CD4-positive, alpha-beta T cell treated with Interleukin-21 for 1 hour (primary cell): Measurements from ENCODE around the gene MAGEA2B.
"Not testable (repeated sequence)": the region's sequence is repeated elsewhere in the genome, so short reads cannot be mapped to it uniquely, and the experiment has no call there.

Experiments
- DNase-seq: peaks from one replicate; pipeline ENCODE4 v3.0.0-alpha.2; 2020

Gene MAGEA2B, protein sequence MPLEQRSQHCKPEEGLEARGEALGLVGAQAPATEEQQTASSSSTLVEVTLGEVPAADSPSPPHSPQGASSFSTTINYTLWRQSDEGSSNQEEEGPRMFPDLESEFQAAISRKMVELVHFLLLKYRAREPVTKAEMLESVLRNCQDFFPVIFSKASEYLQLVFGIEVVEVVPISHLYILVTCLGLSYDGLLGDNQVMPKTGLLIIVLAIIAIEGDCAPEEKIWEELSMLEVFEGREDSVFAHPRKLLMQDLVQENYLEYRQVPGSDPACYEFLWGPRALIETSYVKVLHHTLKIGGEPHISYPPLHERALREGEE

GRCh38 chrX:152713815-152714787, at the start of gene MAGEA2B:
Gene MAGEA2B, plus strand, starts transcription at chrX:152714628. Its CDS starts 2,479 bp downstream, at chrX:152717107.
- DNase-seq, result not testable (repeated sequence)

DNA sequence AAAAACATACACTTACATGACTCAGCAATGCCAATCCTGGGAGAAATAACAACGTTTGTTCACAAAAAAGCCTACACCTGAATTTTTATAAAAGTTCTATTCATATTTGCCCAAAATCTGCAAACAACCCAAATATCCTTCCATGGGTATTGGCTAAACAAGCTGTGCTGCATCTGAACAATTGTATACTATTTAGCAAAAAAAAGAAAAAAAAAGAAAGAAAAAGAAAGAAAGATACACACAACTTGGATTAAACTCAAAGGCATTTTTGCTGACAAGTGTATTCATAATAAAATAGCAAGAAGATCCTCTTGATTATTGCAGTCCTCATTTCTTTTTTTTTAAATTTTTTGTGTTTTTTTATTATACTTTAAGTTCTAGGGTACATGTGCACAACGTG, 40.3 kb upstream of the MAGEA2B start:
- no peak for DNase-seq

- not testable (repeated sequence) for DNase-seq
These were observed 39.8 kb upstream of the MAGEA2B start for GRCh38 chrX:152674652-152675051.

- not testable (repeated sequence) for DNase-seq
These were observed 33.4 kb upstream of the MAGEA2B start for GRCh38 chrX:152681012-152681411.

DNA sequence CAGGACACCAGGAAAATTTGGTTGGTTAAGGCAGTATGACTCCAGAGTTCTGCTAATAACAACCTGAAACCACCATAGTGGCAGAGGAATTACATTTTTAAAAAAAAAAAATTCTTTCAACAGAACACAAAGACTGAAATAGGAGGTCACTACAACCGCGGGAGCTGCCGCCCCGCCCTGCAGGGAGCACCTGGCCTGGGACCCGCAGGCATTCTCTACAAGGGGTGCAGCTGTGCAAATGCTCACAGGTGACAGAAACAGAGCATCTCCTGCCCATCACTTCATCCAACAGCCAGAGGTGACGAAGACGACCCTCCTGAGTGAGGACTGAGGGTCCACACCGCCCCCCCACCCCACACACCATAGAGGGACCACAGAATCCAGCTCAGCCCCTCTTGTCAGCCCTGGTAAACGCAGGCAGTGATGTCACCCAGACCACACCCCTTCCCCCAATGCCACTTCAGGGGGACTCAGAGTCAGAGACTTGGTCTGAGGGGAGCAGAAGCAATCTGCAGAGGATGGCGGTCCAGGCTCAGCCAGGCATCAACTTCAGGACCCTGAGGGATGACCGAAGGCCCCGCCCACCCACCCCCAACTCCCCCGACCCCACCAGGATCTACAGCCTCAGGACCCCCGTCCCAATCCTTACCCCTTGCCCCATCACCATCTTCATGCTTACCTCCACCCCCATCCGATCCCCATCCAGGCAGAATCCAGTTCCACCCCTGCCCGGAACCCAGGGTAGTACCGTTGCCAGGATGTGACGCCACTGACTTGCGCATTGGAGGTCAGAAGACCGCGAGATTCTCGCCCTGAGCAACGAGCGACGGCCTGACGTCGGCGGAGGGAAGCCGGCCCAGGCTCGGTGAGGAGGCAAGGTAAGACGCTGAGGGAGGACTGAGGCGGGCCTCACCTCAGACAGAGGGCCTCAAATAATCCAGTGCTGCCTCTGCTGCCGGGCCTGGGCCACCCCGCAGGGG, 16.2 kb upstream of the MAGEA2B start, which contains the start of gene MAGEA3:
Gene MAGEA3, plus strand, starts transcription at position 843 of the 980 bp plus-strand sequence. CDS start 2,039 bp downstream, outside the sequence.
- DNase-seq, result not testable (repeated sequence)

DNA sequence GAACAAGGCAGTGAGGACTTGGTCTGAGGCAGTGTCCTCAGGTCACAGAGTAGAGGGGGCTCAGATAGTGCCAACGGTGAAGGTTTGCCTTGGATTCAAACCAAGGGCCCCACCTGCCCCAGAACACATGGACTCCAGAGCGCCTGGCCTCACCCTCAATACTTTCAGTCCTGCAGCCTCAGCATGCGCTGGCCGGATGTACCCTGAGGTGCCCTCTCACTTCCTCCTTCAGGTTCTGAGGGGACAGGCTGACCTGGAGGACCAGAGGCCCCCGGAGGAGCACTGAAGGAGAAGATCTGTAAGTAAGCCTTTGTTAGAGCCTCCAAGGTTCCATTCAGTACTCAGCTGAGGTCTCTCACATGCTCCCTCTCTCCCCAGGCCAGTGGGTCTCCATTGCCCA, 14.0 kb upstream of the MAGEA2B start:
- DNase-seq, result not testable (repeated sequence)

- not testable (repeated sequence) for DNase-seq
These were observed 7.9 kb upstream of the MAGEA2B start for GRCh38 chrX:152706500-152706899.

DNA sequence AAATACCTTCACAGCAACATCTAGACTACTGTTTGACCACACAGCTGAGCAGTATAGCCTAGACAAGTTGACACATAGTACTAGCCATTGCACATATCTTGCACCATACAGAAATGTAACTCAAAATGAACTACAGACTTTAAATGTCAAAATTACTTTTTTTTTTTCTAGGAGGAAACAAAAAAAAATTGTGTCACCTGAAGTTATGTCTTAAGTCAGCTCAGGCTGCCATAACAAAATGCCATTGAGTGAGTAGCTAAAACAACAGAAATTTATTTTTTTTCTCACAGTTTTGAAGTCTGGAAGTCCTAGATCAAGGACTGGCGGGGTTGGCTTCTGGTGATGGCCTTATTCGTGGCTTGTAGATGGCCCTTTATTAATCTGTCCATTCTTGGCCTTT, 5.3 kb upstream of the MAGEA2B start, which contains the start of gene CSAG2:
Gene CSAG2, minus strand, starts transcription at position 101 of the 400 bp plus-strand sequence. CDS start 161 bp downstream, outside the sequence.
- DNase-seq, result not testable (repeated sequence)

DNA sequence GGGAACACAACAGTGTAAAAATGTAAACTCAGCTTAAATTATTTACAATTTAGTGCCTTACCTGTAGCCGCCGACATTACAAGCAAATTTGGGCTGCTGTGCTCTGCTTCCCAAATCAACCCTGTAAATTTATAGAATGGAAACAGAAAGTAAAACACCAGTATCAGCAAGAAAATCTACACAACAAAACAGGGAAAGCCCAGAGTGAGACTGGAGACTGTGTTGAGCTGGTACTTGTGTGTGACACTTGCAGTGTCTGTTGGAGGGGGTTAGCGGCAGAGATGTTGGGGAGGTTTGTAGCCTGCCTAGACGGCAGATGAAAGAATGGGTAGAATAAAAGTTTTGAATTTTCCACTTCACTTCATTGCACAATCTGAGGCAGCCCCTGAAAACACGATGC, 1.2 kb upstream of the MAGEA2B start:
- not testable (repeated sequence) for DNase-seq

DNA sequence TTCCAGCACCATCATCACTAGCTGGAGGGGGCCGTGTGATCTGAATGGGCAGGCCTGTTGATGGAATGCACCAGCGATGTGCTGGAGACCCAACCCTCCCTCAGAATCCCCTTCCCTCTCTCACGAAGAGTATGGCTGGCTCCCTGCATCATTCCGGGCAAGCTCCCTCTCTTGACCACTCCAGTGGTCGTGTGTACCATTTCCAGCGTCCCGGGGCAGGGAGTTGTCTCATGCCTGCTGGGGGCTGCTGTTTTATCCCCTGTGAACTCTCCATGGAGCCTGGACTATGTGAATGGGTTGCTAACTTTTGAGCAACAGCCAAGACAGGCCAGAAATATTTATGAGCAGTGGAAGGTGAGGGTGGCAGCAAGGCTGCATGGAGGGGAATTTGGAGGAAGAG, 11.0 kb downstream of the MAGEA2B start:
- DNase-seq, result no peak

- DNase-seq, result no peak
These were observed 19.0 kb downstream of the MAGEA2B start, which contains the start of the genes CSAG1 and MAGEA12 for GRCh38 chrX:152733261-152733975. Gene CSAG1, minus strand, starts transcription at chrX:152733721. Its CDS starts 1,261 bp downstream, at chrX:152732460. Gene MAGEA12, plus strand, starts transcription at chrX:152733757. Its CDS starts 2,405 bp downstream, at chrX:152736162.

- DNase-seq, result not testable (repeated sequence)
These were observed 19.9 kb downstream of the MAGEA2B start for GRCh38 chrX:152734143-152734858.

DNA sequence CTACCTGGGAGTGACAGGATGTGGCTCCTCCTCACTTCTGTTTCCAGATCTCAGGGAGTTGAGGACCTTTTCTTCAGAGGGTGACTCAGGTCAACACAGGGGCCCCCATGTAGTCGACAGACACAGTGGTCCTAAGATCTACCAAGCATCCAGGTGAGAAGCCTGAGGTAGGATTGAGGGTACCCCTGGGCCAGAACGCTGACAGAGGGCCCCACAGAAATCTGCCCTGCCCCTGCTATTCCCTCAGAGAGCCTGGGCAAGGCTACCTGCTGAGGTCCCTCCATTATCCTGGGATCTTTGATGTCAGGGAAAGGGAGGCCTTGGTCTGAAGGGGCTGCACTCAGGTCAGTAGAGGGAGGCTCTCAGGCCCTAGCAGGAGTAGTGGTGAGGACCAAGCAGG, 20.7 kb downstream of the MAGEA2B start:
- no peak for DNase-seq

GRCh38 chrX:152735860-152736511, 21.6 kb downstream of the MAGEA2B start:
- DNase-seq, result no peak

GRCh38 chrX:152736528-152736927, 22.1 kb downstream of the MAGEA2B start:
- not testable (repeated sequence) for DNase-seq

- no peak for DNase-seq
These were observed 24.1 kb downstream of the MAGEA2B start for GRCh38 chrX:152738560-152738959.

GRCh38 chrX:152753686-152754650, 39.5 kb downstream of the MAGEA2B start, which contains the start of gene MAGEA2:
Gene MAGEA2, minus strand, starts transcription at chrX:152753842. Its CDS starts 2,479 bp downstream, at chrX:152751363.
- not testable (repeated sequence) for DNase-seq

GRCh38 chrX:152754871-152755270, 40.4 kb downstream of the MAGEA2B start:
- not testable (repeated sequence) for DNase-seq
